Measurements from ENCODE around the gene PTPRD. TPM values are rescaled to one million over a fixed set of nuclear protein-coding genes. Genes with fewer than 3 reads are reported as not detected.

PTPRD gene
- total RNA-seq, 1 experiment from 2014 or later = not detected

DNA sequence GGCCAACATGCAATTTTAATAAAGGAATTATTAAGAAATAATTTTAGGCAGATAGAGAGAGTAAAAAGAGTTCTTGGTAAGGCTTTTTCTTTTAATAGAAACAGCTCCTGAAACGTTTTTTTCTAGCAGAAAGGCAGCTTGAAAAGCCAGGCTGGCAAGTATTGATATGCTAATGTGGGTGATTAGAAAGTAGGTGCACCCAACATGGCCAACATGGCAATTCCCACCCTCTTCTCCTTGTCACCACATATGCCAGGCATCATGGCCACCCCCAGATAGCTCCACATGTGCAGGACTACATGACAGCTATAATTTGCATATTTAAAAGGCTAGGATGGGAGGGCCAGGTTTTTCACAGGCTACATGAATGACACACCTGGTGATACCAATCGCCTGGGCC lies 615.2 kb downstream of the PTPRD start:
- ChIA-PET CTCF (interaction anchor here (0.7 kb wide), 1 partner anchor 1675 kb away, joined by 5 read pairs; no protein-coding TSS in a partner anchor), POLR2A (no interaction called here)
- Histone ChIP-seq H3K27ac (ENCODE audit: low read length) (no peak overlapping the region), H3K9me3 (ENCODE audit: control insufficient read depth, insufficient read depth, low read depth, low read length) (no peaks in the 10 kb centered on the region), H3K4me3 (ENCODE audit: low read depth in 2 of 2, low read length in 2 of 2) (no peak overlapping the region), H3K4me1 (ENCODE audit: control insufficient read depth, insufficient read depth, low read length) (no peaks in the 10 kb centered on the region), H3K36me3 (ENCODE audit: control insufficient read depth, insufficient read depth, low read length) (no peaks in the 10 kb centered on the region), H3K27me3 (ENCODE audit: control insufficient read depth, insufficient read depth, low read length) (no peaks in the 10 kb centered on the region)
- ATAC-seq (no peak), DNase-seq (ENCODE audit: low read depth, low spot score) (no peak)
- BruUV-seq (replicated peaks) = no TSS peak
- TF ChIP-seq POLR2AphosphoS5 (IDR thresholded peaks at IDR 0.05; ENCODE audit: low read depth, low read length) (no peak), TCF7L2 (IDR thresholded peaks at IDR 0.05; ENCODE audit: low read depth, low read length) (no peak), SIN3A (IDR thresholded peaks at IDR 0.05; ENCODE audit: borderline replicate concordance, insufficient read depth, low read depth, low read length) (no peak)
- TF ChIP-seq, protein P1, sequence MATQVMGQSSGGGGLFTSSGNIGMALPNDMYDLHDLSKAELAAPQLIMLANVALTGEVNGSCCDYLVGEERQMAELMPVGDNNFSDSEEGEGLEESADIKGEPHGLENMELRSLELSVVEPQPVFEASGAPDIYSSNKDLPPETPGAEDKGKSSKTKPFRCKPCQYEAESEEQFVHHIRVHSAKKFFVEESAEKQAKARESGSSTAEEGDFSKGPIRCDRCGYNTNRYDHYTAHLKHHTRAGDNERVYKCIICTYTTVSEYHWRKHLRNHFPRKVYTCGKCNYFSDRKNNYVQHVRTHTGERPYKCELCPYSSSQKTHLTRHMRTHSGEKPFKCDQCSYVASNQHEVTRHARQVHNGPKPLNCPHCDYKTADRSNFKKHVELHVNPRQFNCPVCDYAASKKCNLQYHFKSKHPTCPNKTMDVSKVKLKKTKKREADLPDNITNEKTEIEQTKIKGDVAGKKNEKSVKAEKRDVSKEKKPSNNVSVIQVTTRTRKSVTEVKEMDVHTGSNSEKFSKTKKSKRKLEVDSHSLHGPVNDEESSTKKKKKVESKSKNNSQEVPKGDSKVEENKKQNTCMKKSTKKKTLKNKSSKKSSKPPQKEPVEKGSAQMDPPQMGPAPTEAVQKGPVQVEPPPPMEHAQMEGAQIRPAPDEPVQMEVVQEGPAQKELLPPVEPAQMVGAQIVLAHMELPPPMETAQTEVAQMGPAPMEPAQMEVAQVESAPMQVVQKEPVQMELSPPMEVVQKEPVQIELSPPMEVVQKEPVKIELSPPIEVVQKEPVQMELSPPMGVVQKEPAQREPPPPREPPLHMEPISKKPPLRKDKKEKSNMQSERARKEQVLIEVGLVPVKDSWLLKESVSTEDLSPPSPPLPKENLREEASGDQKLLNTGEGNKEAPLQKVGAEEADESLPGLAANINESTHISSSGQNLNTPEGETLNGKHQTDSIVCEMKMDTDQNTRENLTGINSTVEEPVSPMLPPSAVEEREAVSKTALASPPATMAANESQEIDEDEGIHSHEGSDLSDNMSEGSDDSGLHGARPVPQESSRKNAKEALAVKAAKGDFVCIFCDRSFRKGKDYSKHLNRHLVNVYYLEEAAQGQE (IDR thresholded peaks at IDR 0.05; ENCODE audit: insufficient read depth in 1 of 2, low read depth in 2 of 2, low read length in 1 of 2) = no peak
- TF ChIP-seq, protein P2, sequence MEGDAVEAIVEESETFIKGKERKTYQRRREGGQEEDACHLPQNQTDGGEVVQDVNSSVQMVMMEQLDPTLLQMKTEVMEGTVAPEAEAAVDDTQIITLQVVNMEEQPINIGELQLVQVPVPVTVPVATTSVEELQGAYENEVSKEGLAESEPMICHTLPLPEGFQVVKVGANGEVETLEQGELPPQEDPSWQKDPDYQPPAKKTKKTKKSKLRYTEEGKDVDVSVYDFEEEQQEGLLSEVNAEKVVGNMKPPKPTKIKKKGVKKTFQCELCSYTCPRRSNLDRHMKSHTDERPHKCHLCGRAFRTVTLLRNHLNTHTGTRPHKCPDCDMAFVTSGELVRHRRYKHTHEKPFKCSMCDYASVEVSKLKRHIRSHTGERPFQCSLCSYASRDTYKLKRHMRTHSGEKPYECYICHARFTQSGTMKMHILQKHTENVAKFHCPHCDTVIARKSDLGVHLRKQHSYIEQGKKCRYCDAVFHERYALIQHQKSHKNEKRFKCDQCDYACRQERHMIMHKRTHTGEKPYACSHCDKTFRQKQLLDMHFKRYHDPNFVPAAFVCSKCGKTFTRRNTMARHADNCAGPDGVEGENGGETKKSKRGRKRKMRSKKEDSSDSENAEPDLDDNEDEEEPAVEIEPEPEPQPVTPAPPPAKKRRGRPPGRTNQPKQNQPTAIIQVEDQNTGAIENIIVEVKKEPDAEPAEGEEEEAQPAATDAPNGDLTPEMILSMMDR (IDR thresholded peaks at IDR 0.05) = no peak
- intact Hi-C loops (cut with micrococcal nuclease; ENCODE audit: unreplicated experiment) (no loop called here), in situ Hi-C loops (cut with HindIII; ENCODE audit: low pct_unique_long_range_greater_than_20kb, low sequenced_read_pairs) (no loop called here)

DNA sequence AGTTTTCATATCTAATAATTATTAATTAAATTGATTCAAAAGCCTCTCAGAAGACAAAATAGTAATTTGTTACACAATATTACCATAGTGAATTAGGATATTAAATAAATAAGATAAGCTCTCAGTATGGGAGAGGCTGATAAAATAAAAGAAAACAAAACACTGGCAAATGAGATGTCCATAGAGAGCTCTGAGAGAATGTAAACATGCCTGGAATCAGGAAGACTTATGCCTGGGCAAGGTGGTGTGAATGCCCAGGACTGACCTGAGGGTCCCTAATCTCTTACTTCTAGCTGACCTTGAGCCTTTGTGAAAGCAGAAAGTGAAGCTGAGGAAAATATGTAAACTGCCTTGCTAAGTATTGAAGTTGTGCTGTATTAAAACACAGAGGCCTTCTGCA lies 616.5 kb downstream of the PTPRD start:
- H3K4me1 ChIP-seq (ENCODE audit: control insufficient read depth, insufficient read depth, low read length) = no peaks in the 10 kb centered on the region
- intact Hi-C loops (cut with micrococcal nuclease; ENCODE audit: unreplicated experiment) = no loop called here
- in situ Hi-C loops (cut with HindIII; ENCODE audit: low pct_unique_long_range_greater_than_20kb, low sequenced_read_pairs) = no loop called here
- no peak overlapping the region for H3K27ac ChIP-seq (ENCODE audit: low read length)
- ATAC-seq (no peak), DNase-seq (ENCODE audit: low read depth, low spot score) (no peak)
- no TSS peak for BruUV-seq (replicated peaks)
- H3K27me3 ChIP-seq (ENCODE audit: control insufficient read depth, insufficient read depth, low read length) = no peaks in the 10 kb centered on the region
- TF ChIP-seq, protein P1 (IDR thresholded peaks at IDR 0.05; ENCODE audit: insufficient read depth in 1 of 2, low read depth in 2 of 2, low read length in 1 of 2) = no peak
- TF ChIP-seq POLR2AphosphoS5 (IDR thresholded peaks at IDR 0.05; ENCODE audit: low read depth, low read length) (no peak), SIN3A (IDR thresholded peaks at IDR 0.05; ENCODE audit: borderline replicate concordance, insufficient read depth, low read depth, low read length) (no peak), TCF7L2 (IDR thresholded peaks at IDR 0.05; ENCODE audit: low read depth, low read length) (no peak)
- TF ChIP-seq, protein P2 (IDR thresholded peaks at IDR 0.05) = no peak
- H3K36me3 ChIP-seq (ENCODE audit: control insufficient read depth, insufficient read depth, low read length) = no peaks in the 10 kb centered on the region
- POLR2A ChIA-PET = no interaction called here
- H3K9me3 ChIP-seq (ENCODE audit: control insufficient read depth, insufficient read depth, low read depth, low read length) = no peaks in the 10 kb centered on the region
- CTCF ChIA-PET = no interaction called here
- no peak overlapping the region for H3K4me3 ChIP-seq (ENCODE audit: low read depth in 2 of 2, low read length in 2 of 2)
